Neural cell (in vitro differentiated cells): ENCODE results near the gene GCNT1. TPM values are rescaled to one million over a fixed set of nuclear protein-coding genes. Genes with fewer than 3 reads are reported as not detected.

ENCODE experiments used
- H2AFZ ChIP-seq: fragments of 200-600, 300-800 bp; sonication (generic), shearing (Covaris generic); 2 replicates; pipeline ENCODE4 v1.6.0; 2014; ENCODE audit warnings: low read depth, mild to moderate bottlenecking, antibody characterized with exemption, low read length, moderate library complexity
- H3F3A ChIP-seq: fragments of 200-600 bp; shearing (Covaris generic); 2 replicates; pipeline ENCODE4 v1.6.1; 2016; ENCODE audit warnings: mild to moderate bottlenecking, moderate library complexity, mixed read lengths, antibody characterized with exemption, low read length; ENCODE audit not compliant: insufficient read depth, poor library complexity, severe bottlenecking
- H3K27ac ChIP-seq: fragments of 200-600, 300-800 bp; sonication (generic), shearing (Covaris generic); 2 replicates; pipeline ENCODE4 v1.5.1; 2014; ENCODE audit warnings: mild to moderate bottlenecking, low read length, moderate library complexity
- H3K27me3 ChIP-seq: fragments of 300-800, 200-600 bp; sonication (generic), shearing (Covaris generic); 2 replicates; pipeline ENCODE4 v1.6.0; 2014; ENCODE audit warnings: mild to moderate bottlenecking, low read depth, low read length, moderate library complexity; ENCODE audit not compliant: insufficient read depth
- H3K36me3 ChIP-seq: fragments of 300-800, 200-600 bp; sonication (generic), shearing (Covaris generic); 2 replicates; pipeline ENCODE4 v1.5.1; 2014; ENCODE audit warnings: mild to moderate bottlenecking, antibody characterized with exemption, low read length, moderate library complexity; ENCODE audit not compliant: insufficient read depth
- H3K4me2 ChIP-seq: fragments of 300-800, 200-600 bp; sonication (generic), shearing (Covaris generic); 2 replicates; pipeline ENCODE4 v1.6.0; 2014; ENCODE audit warnings: mild to moderate bottlenecking, low read length
- H3K4me3 ChIP-seq: fragments of 300-800, 200-600 bp; sonication (generic), shearing (Covaris generic); 2 replicates; pipeline ENCODE4 v1.5.1; 2014; ENCODE audit warnings: mild to moderate bottlenecking, low read length, moderate library complexity
- H3K79me2 ChIP-seq: fragments of 200-600 bp; shearing (Covaris generic); replicated peaks from 2 replicates; pipeline ENCODE4 v1.6.0; 2014; ENCODE audit warnings: mild to moderate bottlenecking, low read length, moderate library complexity; ENCODE audit not compliant: insufficient read depth
- H3K9ac ChIP-seq: fragments of 300-800, 200-600 bp; sonication (generic), shearing (Covaris generic); 2 replicates; pipeline ENCODE4 v1.6.1; 2016; ENCODE audit warnings: mild to moderate bottlenecking, low read length, mixed read lengths
- H3K9me2 ChIP-seq: fragments of 200-600 bp; shearing (Covaris generic); 2 replicates; pipeline ENCODE4 v1.6.1; 2016; ENCODE audit warnings: mild to moderate bottlenecking, low read length, mixed read lengths; ENCODE audit not compliant: insufficient read depth
- H3K9me3 ChIP-seq: fragments of 200-600, 300-800 bp; sonication (generic), shearing (Covaris generic); 2 replicates; pipeline ENCODE4 v1.6.1; 2016; ENCODE audit warnings: mild to moderate bottlenecking, mixed run types, low read length, moderate library complexity, mixed read lengths
- H4K20me1 ChIP-seq: fragments of 200-600 bp; shearing (Covaris generic); 2 replicates; pipeline ENCODE4 v1.6.1; 2016; ENCODE audit warnings: mild to moderate bottlenecking, mixed run types; ENCODE audit not compliant: insufficient read depth
- CTCF ChIP-seq: fragments of 450-650 bp; IDR thresholded peaks from 2 replicates; pipeline ENCODE4 v1.5.1; 2014; ENCODE audit warnings: antibody characterized with exemption, mild to moderate bottlenecking, moderate library complexity; ENCODE audit not compliant: poor library complexity, severe bottlenecking
- EP300 ChIP-seq: fragments of 450-650 bp; conservative IDR thresholded peaks from 2 replicates; pipeline ENCODE4 v1.6.1; 2014; ENCODE audit warnings: antibody characterized with exemption, mild to moderate bottlenecking, moderate library complexity; ENCODE audit not compliant: poor library complexity, severe bottlenecking
- EZH2 ChIP-seq: fragments of 200-600, 300-800 bp; shearing (Covaris generic), sonication (generic); IDR thresholded peaks from 2 replicates; pipeline ENCODE4 v1.6.1; 2014; ENCODE audit warnings: antibody characterized with exemption, low read length, borderline replicate concordance, mild to moderate bottlenecking; ENCODE audit not compliant: insufficient read depth, poor library complexity, severe bottlenecking
- MXI1 ChIP-seq: fragments of 450-650 bp; conservative IDR thresholded peaks from 2 replicates; pipeline ENCODE4 v1.6.1; 2014; ENCODE audit warnings: antibody characterized with exemption, mild to moderate bottlenecking; ENCODE audit not compliant: poor library complexity, severe bottlenecking
- POLR2AphosphoS5 ChIP-seq: IDR thresholded peaks from 2 replicates; pipeline ENCODE4 v1.6.1; 2012
- RAD21 ChIP-seq: fragments of 450-650 bp; conservative IDR thresholded peaks from 2 replicates; pipeline ENCODE4 v1.6.1; 2014; ENCODE audit warnings: antibody characterized with exemption, mild to moderate bottlenecking, moderate library complexity
- REST ChIP-seq: IDR thresholded peaks from 2 replicates; pipeline ENCODE4 v1.6.1; 2012; ENCODE audit warnings: borderline replicate concordance
- SMC3 ChIP-seq: fragments of 450-650 bp; conservative IDR thresholded peaks from 2 replicates; pipeline ENCODE4 v1.6.1; 2014; ENCODE audit warnings: antibody characterized with exemption, mild to moderate bottlenecking, moderate library complexity; ENCODE audit not compliant: poor library complexity
- TAF1 ChIP-seq: IDR thresholded peaks from 2 replicates; pipeline ENCODE4 v1.6.1; 2012; ENCODE audit warnings: low read depth
- polyA plus RNA-seq: library from polyadenylated mRNA; depleted of rRNA; stranded (reverse); fragments of >200 nt; gene quantifications from 2 replicates; pipeline ENCODE4 v1.2.3, GENCODE V29; 2014

Gene GCNT1
- polyA plus RNA-seq, 1 donor from 2014 or later: 0.22 TPM

- Histone ChIP-seq H2AFZ (no peak overlapping the region), H3K27me3 (peaks cover 14% of the 10 kb centered on the region), H3K4me3 (no peak overlapping the region), H3F3A (peaks cover 2% of the 10 kb centered on the region), H3K27ac (no peak overlapping the region), H3K9me2 (no peaks in the 10 kb centered on the region), H4K20me1 (no peaks in the 10 kb centered on the region), H3K36me3 (no peaks in the 10 kb centered on the region), H3K79me2 (no peaks in the 10 kb centered on the region), H3K4me2 (no peak overlapping the region), H3K9me3 (no peaks in the 10 kb centered on the region), H3K9ac (no peak overlapping the region)
- TF ChIP-seq CTCF: no peak
Measured at GRCh38 chr9:76462126-76462525, 3.1 kb downstream of the GCNT1 start.

DNA sequence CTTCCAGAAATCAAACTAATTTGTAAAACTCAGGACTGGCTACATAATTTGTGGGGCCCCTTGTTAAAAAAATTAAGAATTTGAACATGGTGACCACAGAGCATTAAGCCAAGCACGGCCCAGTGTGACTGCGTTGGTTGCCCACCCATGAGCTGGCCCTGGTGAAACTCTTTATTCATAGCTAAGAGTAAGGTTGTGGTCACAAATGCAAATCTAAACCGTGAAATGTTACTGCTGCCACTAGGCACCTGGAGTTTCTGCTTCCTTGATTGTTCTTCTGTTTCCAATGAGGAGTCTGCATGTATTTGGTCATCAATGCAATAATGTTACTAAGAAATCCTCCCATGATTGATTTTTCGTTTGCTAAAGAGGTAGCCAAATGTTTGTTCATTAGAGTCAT, 4.2 kb downstream of the GCNT1 start:
- Histone ChIP-seq H3K9me2 (no peaks in the 10 kb centered on the region), H3K79me2 (no peaks in the 10 kb centered on the region), H3K36me3 (no peaks in the 10 kb centered on the region)

More for the DNA sequence above, 4.2 kb downstream of the GCNT1 start:
- Histone ChIP-seq H3K9ac (no peak overlapping the region), H3K27ac (no peak overlapping the region), H4K20me1 (no peaks in the 10 kb centered on the region), H3K9me3 (no peaks in the 10 kb centered on the region), H3K4me2 (no peak overlapping the region), H3K27me3 (peaks cover 14% of the 10 kb centered on the region), H3K4me3 (no peak overlapping the region), H3F3A (peaks cover 2% of the 10 kb centered on the region), H2AFZ (no peak overlapping the region)
- no peak for TF ChIP-seq POLR2AphosphoS5
- no peak for TF ChIP-seq REST
- no peak for TF ChIP-seq TAF1
- TF ChIP-seq MXI1: no peak
- TF ChIP-seq EP300: no peak
- TF ChIP-seq RAD21: no peak
- TF ChIP-seq SMC3: no peak
- no peak for TF ChIP-seq EZH2
- no peak for TF ChIP-seq CTCF
